Measurements from ENCODE around the gene ARID2. TPM values are rescaled to one million over a fixed set of nuclear protein-coding genes. Genes with fewer than 3 reads are reported as not detected.

Gene ARID2
- total RNA-seq, 4 donors from 2014 or later, result 30.3 to 35.8 (median 32.8) TPM

DNA sequence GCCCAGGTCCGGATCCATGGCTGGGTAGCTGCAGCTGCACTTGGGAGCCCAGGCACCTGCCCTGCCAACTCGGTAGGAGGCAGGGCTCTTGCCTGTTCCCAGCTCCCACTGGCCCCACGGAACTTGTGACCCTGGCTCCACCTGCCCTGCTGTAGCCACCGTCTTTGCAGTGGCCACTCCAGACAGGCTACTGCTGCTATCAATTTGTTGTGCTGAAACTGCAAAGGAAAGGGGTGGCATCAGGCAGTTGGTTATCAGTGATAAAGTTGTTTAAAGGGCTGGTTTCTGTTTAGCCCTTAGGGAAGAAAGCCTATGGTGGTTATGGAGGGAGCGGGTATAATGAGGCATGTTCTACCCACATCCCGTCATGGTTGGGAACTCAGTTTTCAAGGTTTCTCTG is 32.1 kb upstream of the ARID2 start:
- 83 to 96% methylated on average over 2 to 5 of the region's 6 CpGs for WGBS, 2 donors
- no peaks in the 10 kb centered on the region for H3K27me3 ChIP-seq
- TF ChIP-seq, protein P1, sequence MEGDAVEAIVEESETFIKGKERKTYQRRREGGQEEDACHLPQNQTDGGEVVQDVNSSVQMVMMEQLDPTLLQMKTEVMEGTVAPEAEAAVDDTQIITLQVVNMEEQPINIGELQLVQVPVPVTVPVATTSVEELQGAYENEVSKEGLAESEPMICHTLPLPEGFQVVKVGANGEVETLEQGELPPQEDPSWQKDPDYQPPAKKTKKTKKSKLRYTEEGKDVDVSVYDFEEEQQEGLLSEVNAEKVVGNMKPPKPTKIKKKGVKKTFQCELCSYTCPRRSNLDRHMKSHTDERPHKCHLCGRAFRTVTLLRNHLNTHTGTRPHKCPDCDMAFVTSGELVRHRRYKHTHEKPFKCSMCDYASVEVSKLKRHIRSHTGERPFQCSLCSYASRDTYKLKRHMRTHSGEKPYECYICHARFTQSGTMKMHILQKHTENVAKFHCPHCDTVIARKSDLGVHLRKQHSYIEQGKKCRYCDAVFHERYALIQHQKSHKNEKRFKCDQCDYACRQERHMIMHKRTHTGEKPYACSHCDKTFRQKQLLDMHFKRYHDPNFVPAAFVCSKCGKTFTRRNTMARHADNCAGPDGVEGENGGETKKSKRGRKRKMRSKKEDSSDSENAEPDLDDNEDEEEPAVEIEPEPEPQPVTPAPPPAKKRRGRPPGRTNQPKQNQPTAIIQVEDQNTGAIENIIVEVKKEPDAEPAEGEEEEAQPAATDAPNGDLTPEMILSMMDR (IDR thresholded peaks at IDR 0.05), result no peak
- no peak for TF ChIP-seq POLR2A (IDR thresholded peaks at IDR 0.05)
- no peak for TF ChIP-seq EP300 (IDR thresholded peaks at IDR 0.05)
- H3K36me3 ChIP-seq, result peaks cover 0 to 10% (median 0%) of the 10 kb centered on the region in 3 donors
- no peak overlapping the region for H3K27ac ChIP-seq
- peaks cover 0 to 10% (median 3%) of the 10 kb centered on the region in 4 donors for H3K9me3 ChIP-seq
- DNase-seq (ENCODE audit: low spot score in 2 of 2), result no peak
- no peak overlapping the region for H3K4me3 ChIP-seq
- no peaks in the 10 kb centered on the region for H3K4me1 ChIP-seq

DNA sequence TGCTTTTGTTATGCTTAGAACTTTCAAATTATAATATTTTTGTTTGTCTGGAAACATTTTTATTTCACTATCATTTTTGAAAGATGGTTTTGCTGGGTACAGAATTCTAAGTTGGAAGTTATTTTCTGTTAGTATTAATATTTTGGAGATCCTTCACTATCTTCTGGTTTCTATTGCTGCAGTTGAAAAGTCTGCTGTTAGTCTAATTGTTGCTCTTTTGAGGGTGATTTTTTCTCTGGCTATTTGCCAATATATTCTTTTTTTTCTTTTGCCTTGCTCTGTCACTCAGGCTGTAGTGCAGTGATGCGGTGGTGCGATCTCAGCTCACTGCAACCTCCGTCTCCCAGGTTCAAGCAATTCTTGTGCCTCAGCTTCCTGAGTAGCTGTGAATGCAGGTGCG is 28.2 kb upstream of the ARID2 start:
- H3K27ac ChIP-seq, result no peak overlapping the region
- no peaks in the 10 kb centered on the region for H3K27me3 ChIP-seq
- no peak for TF ChIP-seq POLR2A (IDR thresholded peaks at IDR 0.05)
- TF ChIP-seq EP300 (IDR thresholded peaks at IDR 0.05), result no peak
- TF ChIP-seq, protein P1 (IDR thresholded peaks at IDR 0.05), result no peak

DNA sequence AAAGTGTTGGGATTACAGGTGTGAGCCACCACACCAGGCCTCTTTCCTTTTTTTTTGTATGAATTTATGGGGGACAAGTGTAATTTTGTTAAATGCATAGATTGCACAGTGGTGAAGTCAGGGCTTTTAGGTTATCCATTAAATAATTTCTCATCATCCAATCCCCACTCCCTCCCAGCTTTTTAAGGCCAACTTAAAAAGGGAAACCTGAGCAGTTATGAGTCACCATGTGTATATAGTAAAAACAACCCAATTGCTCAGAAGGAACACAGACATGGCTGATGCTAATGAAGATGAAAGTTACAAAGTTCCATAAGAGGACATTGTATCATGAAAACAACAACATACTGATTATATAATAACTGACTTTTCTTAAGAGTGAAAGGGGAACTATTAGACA is 25.6 kb upstream of the ARID2 start:
- Histone ChIP-seq H3K27me3 (no peaks in the 10 kb centered on the region), H3K36me3 (peaks cover 0 to 3% (median 0%) of the 10 kb centered on the region in 3 donors), H3K27ac (no peak overlapping the region), H3K4me3 (no peak overlapping the region), H3K9me3 (peaks cover 0 to 10% (median 3%) of the 10 kb centered on the region in 4 donors), H3K4me1 (peaks cover 0 to 5% (median 0%) of the 10 kb centered on the region in 4 donors)
- TF ChIP-seq, protein P1 (IDR thresholded peaks at IDR 0.05), result no peak
- TF ChIP-seq POLR2A (IDR thresholded peaks at IDR 0.05) (no peak), EP300 (IDR thresholded peaks at IDR 0.05) (no peak)
- DNase-seq (ENCODE audit: low spot score in 2 of 2), result no peak

More for the DNA sequence above, 28.2 kb upstream of the ARID2 start:
- DNase-seq (ENCODE audit: low spot score in 2 of 2), result no peak
- peaks cover 0 to 5% (median 0%) of the 10 kb centered on the region in 4 donors for H3K4me1 ChIP-seq
- H3K4me3 ChIP-seq, result no peak overlapping the region
- peaks cover 0 to 10% (median 3%) of the 10 kb centered on the region in 4 donors for H3K9me3 ChIP-seq
- H3K36me3 ChIP-seq, result peaks cover 0 to 9% (median 0%) of the 10 kb centered on the region in 3 donors
- 84 to 99% methylated on average over 4 of the region's 4 CpGs for WGBS, 2 donors

DNA sequence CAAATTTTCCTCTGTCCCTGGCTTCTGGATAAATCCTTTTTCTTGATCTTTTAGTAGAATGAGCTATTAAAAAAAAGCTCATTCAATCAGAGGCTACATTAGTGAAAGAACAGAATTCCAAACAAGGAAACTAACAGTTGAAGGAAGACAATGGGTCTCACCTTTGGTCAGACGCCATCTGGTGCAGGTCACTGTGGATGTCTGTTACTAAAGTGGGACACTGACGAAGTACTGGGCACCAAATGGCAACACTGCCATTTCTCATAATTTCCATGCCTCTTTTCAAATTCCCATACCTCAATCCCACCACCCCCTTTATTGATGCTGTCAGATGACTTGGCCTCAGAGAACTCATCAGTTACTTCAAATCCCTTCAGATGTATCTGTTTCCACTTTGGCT is 24.5 kb upstream of the ARID2 start:
- no peak for TF ChIP-seq EP300 (IDR thresholded peaks at IDR 0.05)
- no peak for TF ChIP-seq POLR2A (IDR thresholded peaks at IDR 0.05)
- TF ChIP-seq, protein P1 (IDR thresholded peaks at IDR 0.05), result no peak
- 91 to 98% methylated on average over 2 of the region's 2 CpGs for WGBS, 2 donors
- no peak overlapping the region for H3K4me3 ChIP-seq

DNA sequence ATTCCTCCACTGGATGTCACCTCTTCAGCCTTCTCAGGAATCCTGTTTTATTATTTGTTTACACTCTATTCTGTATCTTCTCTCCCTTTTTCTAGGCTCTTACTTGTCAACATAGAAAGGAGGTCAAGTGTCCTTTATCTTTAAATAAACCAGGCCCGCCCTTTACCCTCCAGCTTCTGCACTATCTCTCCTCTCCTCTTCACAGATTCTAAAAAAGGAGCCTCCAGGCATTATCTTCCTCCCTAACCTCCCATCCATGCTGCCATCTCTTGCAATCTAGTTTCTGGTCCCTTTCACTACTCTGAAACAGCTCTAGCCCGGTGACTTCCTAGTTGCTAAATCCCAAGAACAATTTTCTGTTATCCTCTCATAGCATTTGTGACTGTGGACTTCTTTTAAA is 24.1 kb upstream of the ARID2 start:
- no peak overlapping the region for H3K27ac ChIP-seq
- H3K4me3 ChIP-seq, result no peak overlapping the region
- TF ChIP-seq, protein P1 (IDR thresholded peaks at IDR 0.05), result no peak
- TF ChIP-seq POLR2A (IDR thresholded peaks at IDR 0.05) (no peak), EP300 (IDR thresholded peaks at IDR 0.05) (no peak)
- H3K4me1 ChIP-seq, result peaks cover 0 to 5% (median 0%) of the 10 kb centered on the region in 4 donors
- DNase-seq (ENCODE audit: low spot score in 2 of 2), result no peak
- H3K36me3 ChIP-seq, result peaks cover 0 to 3% (median 0%) of the 10 kb centered on the region in 3 donors
- no peaks in the 10 kb centered on the region for H3K27me3 ChIP-seq
- H3K9me3 ChIP-seq, result peaks cover 0 to 10% (median 3%) of the 10 kb centered on the region in 4 donors
- 77 to 83% methylated on average over 2 of the region's 2 CpGs for WGBS, 2 donors

More for the DNA sequence above, 24.5 kb upstream of the ARID2 start:
- Histone ChIP-seq H3K9me3 (peaks cover 0 to 10% (median 3%) of the 10 kb centered on the region in 4 donors), H3K27ac (no peak overlapping the region), H3K4me1 (peaks cover 0 to 5% (median 0%) of the 10 kb centered on the region in 4 donors), H3K27me3 (no peaks in the 10 kb centered on the region), H3K36me3 (peaks cover 0 to 3% (median 0%) of the 10 kb centered on the region in 3 donors)
- DNase-seq (ENCODE audit: low spot score in 2 of 2), result no peak
